ENCODE data around the gene TNFRSF13B.

TNFRSF13B gene

GRCh38 chr17:16977932-16978331, 6.0 kb upstream of the TNFRSF13B start:
- H3K4me3 ChIP-seq (ENCODE audit: low read depth, low read length): no peak overlapping the region
- no peak for TF ChIP-seq CTCF (IDR thresholded peaks at IDR 0.05; ENCODE audit: low read depth, low read length)
- DNase-seq: no peak

GRCh38 chr17:16976725-16977550, 5.0 kb upstream of the TNFRSF13B start:
- DNase-seq: no peak
- Histone ChIP-seq H3K9me3 (ENCODE audit: severe bottlenecking) (no peaks in the 10 kb centered on the region), H3K36me3 (no peaks in the 10 kb centered on the region), H3K27ac (no peak overlapping the region), H3K4me3 (ENCODE audit: low read depth, low read length) (no peak overlapping the region), H3K27me3 (ENCODE audit: insufficient read depth, low read depth, severe bottlenecking) (no peaks in the 10 kb centered on the region)
- no peak for TF ChIP-seq CTCF (IDR thresholded peaks at IDR 0.05; ENCODE audit: low read depth, low read length)

More at GRCh38 chr17:16977932-16978331, 6.0 kb upstream of the TNFRSF13B start:
- no peaks in the 10 kb centered on the region for H3K27me3 ChIP-seq (ENCODE audit: insufficient read depth, low read depth, severe bottlenecking)
- no peaks in the 10 kb centered on the region for H3K9me3 ChIP-seq (ENCODE audit: severe bottlenecking)
- no peak overlapping the region for H3K27ac ChIP-seq
- H3K36me3 ChIP-seq: no peaks in the 10 kb centered on the region

- H3K27ac ChIP-seq: no peak overlapping the region
- H3K36me3 ChIP-seq: no peaks in the 10 kb centered on the region
- H3K4me3 ChIP-seq (ENCODE audit: low read depth, low read length): no peak overlapping the region
- TF ChIP-seq CTCF (IDR thresholded peaks at IDR 0.05; ENCODE audit: low read depth, low read length): no peak
- H3K27me3 ChIP-seq (ENCODE audit: insufficient read depth, low read depth, severe bottlenecking): no peaks in the 10 kb centered on the region
- no peaks in the 10 kb centered on the region for H3K9me3 ChIP-seq (ENCODE audit: severe bottlenecking)
- DNase-seq: no peak
Measured at GRCh38 chr17:16975744-16976625, 4.1 kb upstream of the TNFRSF13B start.

- no peak for DNase-seq
- no peaks in the 10 kb centered on the region for H3K9me3 ChIP-seq (ENCODE audit: severe bottlenecking)
- no peak overlapping the region for H3K27ac ChIP-seq
- no peaks in the 10 kb centered on the region for H3K36me3 ChIP-seq
- no peak for TF ChIP-seq CTCF (IDR thresholded peaks at IDR 0.05; ENCODE audit: low read depth, low read length)
- H3K27me3 ChIP-seq (ENCODE audit: insufficient read depth, low read depth, severe bottlenecking): no peaks in the 10 kb centered on the region
- H3K4me3 ChIP-seq (ENCODE audit: low read depth, low read length): no peak overlapping the region
Measured at GRCh38 chr17:16975277-16975651, 3.3 kb upstream of the TNFRSF13B start.

- no peak overlapping the region for H3K27ac ChIP-seq
- no peaks in the 10 kb centered on the region for H3K36me3 ChIP-seq
- H3K27me3 ChIP-seq (ENCODE audit: insufficient read depth, low read depth, severe bottlenecking): no peaks in the 10 kb centered on the region
- no peaks in the 10 kb centered on the region for H3K9me3 ChIP-seq (ENCODE audit: severe bottlenecking)
- no peak for DNase-seq
- no peak overlapping the region for H3K4me3 ChIP-seq (ENCODE audit: low read depth, low read length)
- TF ChIP-seq CTCF (IDR thresholded peaks at IDR 0.05; ENCODE audit: low read depth, low read length): no peak
Measured at GRCh38 chr17:16974569-16975276, 2.8 kb upstream of the TNFRSF13B start.

All from WERI-Rb-1 (cell line).